Fibroblast of the aortic adventitia (primary cell): ENCODE data around the gene PRDM11. TPM values are rescaled to one million over a fixed set of nuclear protein-coding genes. Genes with fewer than 3 reads are reported as not detected.

ENCODE experiments used
- DNase-seq: peaks from one replicate; pipeline ENCODE4 v3.0.0-alpha.2; 2010; ENCODE audit warnings: low read depth
- H3K4me3 ChIP-seq: 2 replicates; pipeline ENCODE4 v1.5.1; 2011; ENCODE audit warnings: low read depth, mild to moderate bottlenecking, control low read depth, low read length, moderate library complexity
- total RNA-seq: library from RNA; depleted of rRNA; stranded (reverse); fragments of >200 nt; gene quantifications from 2 replicates; pipeline ENCODE4 v1.2.3, GENCODE V29; 2012; ENCODE audit warnings: low replicate concordance
- TF ChIP-seq, protein P1 (sequence below): IDR thresholded peaks from 2 replicates; pipeline ENCODE4 v1.5.1; 2011; ENCODE audit warnings: mild to moderate bottlenecking, low read length, control low read depth, inconsistent platforms; ENCODE audit not compliant: insufficient read depth

PRDM11 gene
- total RNA-seq, 1 donor: 5.3 TPM

DNA sequence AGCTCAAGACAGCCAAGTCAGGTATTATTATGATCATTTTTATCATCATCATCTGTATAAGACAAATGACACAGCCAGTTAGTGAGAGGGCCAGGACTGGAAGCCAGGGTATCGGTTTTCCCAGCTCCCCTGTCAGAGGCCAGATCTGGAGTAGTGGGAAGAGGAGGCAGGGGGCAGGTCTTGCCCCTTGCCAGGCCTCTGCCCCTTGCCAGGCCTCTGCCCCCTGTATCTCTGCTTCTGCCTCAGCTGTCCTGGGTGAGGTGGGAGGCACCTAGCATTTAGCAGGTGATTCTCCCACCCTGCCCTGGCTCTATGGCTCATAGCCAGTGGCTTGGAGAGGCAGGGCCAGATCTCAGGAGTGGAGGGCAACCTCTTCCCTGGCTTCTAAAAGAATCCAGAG lies 67.3 kb downstream of the PRDM11 start:
- no peak for DNase-seq
- no peak overlapping the region for H3K4me3 ChIP-seq
- TF ChIP-seq, protein P1, sequence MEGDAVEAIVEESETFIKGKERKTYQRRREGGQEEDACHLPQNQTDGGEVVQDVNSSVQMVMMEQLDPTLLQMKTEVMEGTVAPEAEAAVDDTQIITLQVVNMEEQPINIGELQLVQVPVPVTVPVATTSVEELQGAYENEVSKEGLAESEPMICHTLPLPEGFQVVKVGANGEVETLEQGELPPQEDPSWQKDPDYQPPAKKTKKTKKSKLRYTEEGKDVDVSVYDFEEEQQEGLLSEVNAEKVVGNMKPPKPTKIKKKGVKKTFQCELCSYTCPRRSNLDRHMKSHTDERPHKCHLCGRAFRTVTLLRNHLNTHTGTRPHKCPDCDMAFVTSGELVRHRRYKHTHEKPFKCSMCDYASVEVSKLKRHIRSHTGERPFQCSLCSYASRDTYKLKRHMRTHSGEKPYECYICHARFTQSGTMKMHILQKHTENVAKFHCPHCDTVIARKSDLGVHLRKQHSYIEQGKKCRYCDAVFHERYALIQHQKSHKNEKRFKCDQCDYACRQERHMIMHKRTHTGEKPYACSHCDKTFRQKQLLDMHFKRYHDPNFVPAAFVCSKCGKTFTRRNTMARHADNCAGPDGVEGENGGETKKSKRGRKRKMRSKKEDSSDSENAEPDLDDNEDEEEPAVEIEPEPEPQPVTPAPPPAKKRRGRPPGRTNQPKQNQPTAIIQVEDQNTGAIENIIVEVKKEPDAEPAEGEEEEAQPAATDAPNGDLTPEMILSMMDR: no peak

DNA sequence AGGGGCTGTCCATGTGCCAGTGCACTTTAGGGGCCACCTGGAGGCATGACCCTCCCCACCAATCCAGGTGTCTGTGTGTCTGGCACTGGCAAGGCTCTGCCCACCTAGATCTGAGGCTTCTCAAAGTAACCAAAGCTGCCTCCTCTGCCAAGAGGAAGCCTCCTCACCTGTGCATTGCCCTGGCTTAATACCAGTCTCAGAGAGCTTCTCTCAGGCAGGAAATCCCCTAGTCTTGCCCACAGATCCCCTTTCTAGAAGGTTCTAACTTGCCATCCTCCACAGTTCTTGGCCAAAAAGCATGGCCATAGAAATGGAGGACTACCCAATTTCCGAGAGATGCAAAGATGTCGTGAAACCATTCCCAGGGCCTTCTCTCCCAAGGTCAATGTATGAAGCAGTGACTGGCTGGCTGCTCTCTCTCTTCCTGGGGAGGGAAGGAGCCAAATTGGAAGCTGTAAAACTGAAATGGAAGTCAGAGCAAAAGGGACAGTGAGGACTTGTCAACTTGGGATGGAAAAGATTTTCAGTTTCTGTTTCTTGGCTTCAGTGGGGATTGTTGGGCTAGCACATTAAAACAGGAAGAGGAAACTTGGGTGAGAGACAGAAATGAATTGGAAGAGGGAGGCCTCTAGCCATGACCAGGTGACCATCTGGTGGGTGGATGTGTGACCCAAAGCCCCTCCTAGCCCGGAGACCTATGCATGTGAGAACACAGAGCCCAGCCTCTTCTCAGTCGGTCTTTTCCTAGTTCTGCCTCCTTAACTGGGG lies 68.8 kb downstream of the PRDM11 start:
- DNase-seq: no peak
- TF ChIP-seq, protein P1: no peak
- H3K4me3 ChIP-seq: no peak overlapping the region

DNA sequence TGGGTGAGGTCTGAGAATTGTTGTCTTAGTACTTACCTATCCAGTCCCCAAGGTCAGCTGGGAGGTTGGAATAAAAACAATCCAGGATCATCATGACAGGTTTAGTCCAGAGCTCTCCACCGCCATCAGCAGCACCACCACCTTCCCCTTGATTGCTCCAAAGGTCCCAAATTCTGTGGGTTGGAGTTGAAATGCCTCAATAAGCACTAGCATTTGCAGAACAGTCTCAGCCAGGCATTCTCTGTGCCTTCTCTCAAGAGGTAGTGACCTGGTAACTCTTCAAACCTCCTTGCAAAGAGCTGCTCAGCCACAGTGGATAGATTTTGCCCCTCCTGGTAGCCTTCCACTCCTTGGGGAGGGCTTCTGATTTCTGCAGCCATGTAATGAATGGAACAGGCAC lies 69.6 kb downstream of the PRDM11 start:
- no peak overlapping the region for H3K4me3 ChIP-seq
- TF ChIP-seq, protein P1: no peak
- no peak for DNase-seq

DNA sequence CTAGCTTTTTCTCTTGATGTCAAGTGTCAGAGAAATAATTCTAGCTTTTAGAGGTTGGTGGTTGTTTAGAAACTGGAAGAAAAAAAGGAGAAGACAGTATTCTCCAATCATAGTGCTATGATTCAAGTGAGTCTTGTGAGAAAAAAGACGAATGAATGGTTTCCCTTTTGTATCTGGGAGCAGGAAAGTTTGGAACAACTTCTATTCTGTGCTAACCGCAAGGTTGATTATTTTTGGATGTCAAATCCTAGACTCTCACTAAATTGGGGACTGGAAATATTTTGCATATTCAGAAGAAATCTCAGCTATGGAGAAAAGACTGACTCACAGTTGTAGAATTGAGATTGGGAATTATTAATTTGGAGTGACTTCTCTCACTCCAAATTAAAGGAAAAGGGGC lies 70.5 kb downstream of the PRDM11 start:
- no peak overlapping the region for H3K4me3 ChIP-seq

DNA sequence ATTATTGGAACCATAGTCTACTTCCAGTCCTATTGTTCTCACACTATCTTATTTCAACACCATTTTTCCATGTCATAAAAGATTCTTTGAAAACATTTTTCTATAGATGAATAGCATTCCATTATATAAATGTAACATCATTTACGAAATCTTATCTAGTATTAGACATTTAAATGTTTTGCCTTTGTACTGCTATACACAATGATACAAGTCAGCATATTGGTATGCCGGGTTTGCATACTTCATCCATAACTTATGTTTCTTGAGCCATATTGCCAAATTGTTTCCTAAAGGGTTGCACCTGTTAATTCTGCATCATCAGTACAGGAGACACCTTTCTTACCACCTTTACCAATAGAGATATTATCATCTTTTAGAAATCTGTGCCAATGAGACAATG lies 71.6 kb downstream of the PRDM11 start:
- peak; percentile 51 for DNase-seq

More for the DNA sequence above, 70.5 kb downstream of the PRDM11 start:
- peak; percentile 46 for DNase-seq
- TF ChIP-seq, protein P1: no peak

DNA sequence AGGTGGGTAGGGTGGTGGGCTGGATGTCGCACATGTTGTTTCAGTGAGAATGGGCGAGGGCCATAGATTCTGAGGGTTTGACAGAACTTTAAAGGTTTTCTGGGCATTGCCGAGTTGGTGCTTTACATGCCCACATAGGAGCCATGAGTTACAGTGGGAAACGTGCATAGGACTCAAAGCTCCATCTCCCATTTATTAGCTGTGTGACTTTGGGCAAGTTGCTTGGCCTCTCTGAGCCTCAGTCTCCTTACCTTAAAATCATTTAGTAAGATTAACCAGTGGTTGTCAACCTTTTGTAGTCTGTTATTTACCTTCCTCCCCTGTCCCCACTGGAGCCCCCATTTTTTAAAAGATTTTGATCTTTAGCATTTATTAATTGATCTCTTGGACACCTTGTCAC lies 72.3 kb downstream of the PRDM11 start:
- TF ChIP-seq, protein P1: no peak
- no peak overlapping the region for H3K4me3 ChIP-seq
- DNase-seq: no peak

More for the DNA sequence above, 71.6 kb downstream of the PRDM11 start:
- no peak overlapping the region for H3K4me3 ChIP-seq
- TF ChIP-seq, protein P1: no peak
